Activated naive CD8-positive, alpha-beta T cell treated with anti-CD3 and anti-CD28 coated beads for 36 hours (primary cell): ENCODE results near the gene CALN1. TPM values are rescaled to one million over a fixed set of nuclear protein-coding genes. Genes with fewer than 3 reads are reported as not detected.
"Not testable (repeated sequence)": the region's sequence is repeated elsewhere in the genome, so short reads cannot be mapped to it uniquely, and the experiment has no call there.

Experiments
- DNase-seq: peaks from one replicate; pipeline ENCODE4 v3.0.0; 2021
- H3K27ac Mint-ChIP-seq: one replicate; pipeline ENCODE4 v1.8.0; 2022; ENCODE audit warnings: mild to moderate bottlenecking, moderate library complexity, mixed read lengths
- H3K27me3 Mint-ChIP-seq: one replicate; pipeline ENCODE4 v1.8.0; 2022; ENCODE audit warnings: mild to moderate bottlenecking, mixed read lengths
- H3K36me3 Mint-ChIP-seq: one replicate; pipeline ENCODE4 v1.8.0; 2021; ENCODE audit warnings: mild to moderate bottlenecking, mixed read lengths
- H3K4me1 Mint-ChIP-seq: one replicate; pipeline ENCODE4 v1.8.0; 2021; ENCODE audit warnings: mixed read lengths
- H3K4me3 Mint-ChIP-seq: one replicate; pipeline ENCODE4 v1.8.0; 2022; ENCODE audit warnings: mild to moderate bottlenecking, moderate library complexity, mixed read lengths
- H3K9me3 Mint-ChIP-seq: one replicate; pipeline ENCODE4 v1.8.0; 2022; ENCODE audit warnings: mixed read lengths
- total RNA-seq, 2 experiments: library from RNA; stranded (reverse); gene quantifications; one replicate each; pipeline ENCODE4 v1.2.3, GENCODE V29; 2021

The CALN1 gene
- total RNA-seq: not detected

- not testable (repeated sequence) for H3K9me3 Mint-ChIP-seq, H3K4me3 Mint-ChIP-seq, H3K36me3 Mint-ChIP-seq, H3K27me3 Mint-ChIP-seq, H3K4me1 Mint-ChIP-seq, H3K27ac Mint-ChIP-seq, DNase-seq
These were observed at the start of gene CALN1 for GRCh38 chr7:72412121-72412618. CALN1 (minus strand) TSS chr7:72412338.

- Mint-ChIP-seq H3K27me3 (no peaks in the 10 kb centered on the region), H3K4me3 (no peak overlapping the region), H3K9me3 (peaks cover 1% of the 10 kb centered on the region), H3K36me3 (no peaks in the 10 kb centered on the region), H3K4me1 (no peaks in the 10 kb centered on the region), H3K27ac (no peak overlapping the region)
- DNase-seq: no peak
These were observed 41.3 kb upstream of the CALN1 start for GRCh38 chr7:72453471-72453870.

DNA sequence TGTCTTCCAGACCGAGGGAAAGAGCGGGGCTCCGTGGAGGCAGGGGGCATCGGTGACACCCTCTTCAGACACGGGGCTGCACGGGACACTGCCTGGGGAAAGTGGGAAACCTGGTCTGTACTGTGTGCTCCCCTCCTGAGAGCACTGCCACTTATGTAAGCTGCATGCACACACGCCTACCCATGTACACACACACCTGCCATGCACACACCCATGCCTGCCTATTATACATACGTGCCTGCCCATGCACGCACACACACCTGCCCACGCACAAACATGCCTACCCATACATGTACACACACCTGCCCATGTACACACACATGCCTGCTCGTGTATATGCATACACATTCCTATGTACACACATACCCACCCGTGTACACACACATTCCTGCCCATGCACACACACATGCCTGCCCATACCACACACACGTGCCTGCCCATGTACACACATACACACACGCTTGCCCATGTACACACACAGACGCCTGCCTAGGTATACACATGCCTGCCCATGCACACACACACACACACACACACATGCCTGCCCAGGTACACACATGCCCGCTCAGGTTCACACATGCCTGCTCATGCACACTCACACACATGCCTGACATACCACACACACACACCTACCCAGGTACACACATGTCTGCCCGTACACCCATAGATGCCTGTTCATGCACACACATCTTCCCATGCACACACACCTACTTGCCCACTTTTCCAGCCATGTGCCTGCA, 35.5 kb upstream of the CALN1 start:
- no peaks in the 10 kb centered on the region for H3K36me3 Mint-ChIP-seq

DNA sequence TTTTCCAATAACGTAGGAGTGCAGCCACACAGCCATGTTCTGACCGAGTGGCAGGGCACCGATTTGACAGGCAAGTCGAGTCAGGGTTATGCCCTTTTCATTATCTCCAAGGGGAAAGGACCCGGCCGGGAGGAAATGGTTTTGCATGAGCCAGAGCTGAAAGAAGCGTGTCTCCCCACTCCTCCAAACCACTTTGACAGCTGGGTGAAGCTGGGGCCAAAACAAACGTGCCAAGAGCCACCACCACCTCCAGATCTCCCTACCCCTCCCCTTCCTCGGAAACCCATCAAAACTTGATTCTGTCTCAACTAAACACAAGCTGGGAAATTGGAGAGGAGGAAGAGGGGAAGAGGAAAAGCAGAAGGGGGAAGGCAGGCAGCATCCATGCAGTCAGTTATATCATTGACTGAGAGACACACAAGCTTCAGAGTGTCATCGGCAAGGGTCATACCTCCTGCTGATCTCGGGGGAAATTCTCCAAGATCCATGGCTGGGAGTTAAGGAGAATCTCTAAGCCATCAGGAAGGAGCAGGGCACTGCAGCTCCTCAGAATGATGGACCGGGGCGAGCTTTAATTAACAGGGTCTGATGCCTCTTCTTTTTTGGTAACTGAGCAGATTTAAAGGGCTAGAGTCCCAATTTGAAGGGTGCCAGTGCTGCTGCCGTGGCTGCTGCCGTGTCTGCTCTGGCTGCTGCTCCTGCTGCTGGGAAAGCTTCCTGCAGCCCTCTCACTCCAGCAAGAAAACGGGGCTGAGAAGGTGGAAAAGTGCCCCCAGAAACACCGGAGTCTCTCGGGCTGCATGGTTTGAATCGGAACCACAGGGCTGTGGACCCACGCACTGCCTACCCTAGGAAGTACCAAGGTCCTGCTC, 34.7 kb upstream of the CALN1 start:
- Mint-ChIP-seq H3K27me3 (peaks cover 6% of the 10 kb centered on the region), H3K9me3 (no peaks in the 10 kb centered on the region), H3K4me1 (no peaks in the 10 kb centered on the region), H3K36me3 (no peaks in the 10 kb centered on the region), H3K4me3 (no peak overlapping the region), H3K27ac (no peak overlapping the region)
- DNase-seq: no peak

More for the DNA sequence above, 35.5 kb upstream of the CALN1 start:
- Mint-ChIP-seq H3K27me3 (peaks cover 6% of the 10 kb centered on the region), H3K27ac (no peak overlapping the region), H3K4me3 (no peak overlapping the region), H3K9me3 (no peaks in the 10 kb centered on the region), H3K4me1 (no peaks in the 10 kb centered on the region)
- DNase-seq: no peak

DNA sequence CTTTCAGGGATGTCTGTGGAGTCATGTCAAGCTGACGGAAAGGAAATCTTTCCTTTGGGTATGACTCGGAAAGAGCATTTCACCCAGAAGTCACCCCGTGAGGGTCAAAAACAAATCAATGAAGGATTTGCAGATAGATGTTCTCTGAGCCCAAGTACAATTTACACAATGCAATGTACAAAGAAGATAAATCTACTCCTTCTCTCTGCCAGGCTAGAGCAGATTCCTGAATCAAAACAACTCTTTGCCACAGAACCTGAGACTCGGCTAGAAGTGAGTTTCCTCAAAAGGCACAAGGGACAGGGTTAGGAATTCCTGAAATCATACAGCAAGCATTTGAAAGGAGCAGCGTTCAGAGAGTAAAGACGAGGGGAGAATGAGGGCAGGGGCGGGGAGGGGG, 34.0 kb upstream of the CALN1 start:
- no peaks in the 10 kb centered on the region for H3K4me1 Mint-ChIP-seq
- H3K36me3 Mint-ChIP-seq: no peaks in the 10 kb centered on the region
- H3K4me3 Mint-ChIP-seq: no peak overlapping the region
- H3K27me3 Mint-ChIP-seq: peaks cover 6% of the 10 kb centered on the region
- no peak for DNase-seq
- H3K9me3 Mint-ChIP-seq: no peaks in the 10 kb centered on the region
- H3K27ac Mint-ChIP-seq: no peak overlapping the region

DNA sequence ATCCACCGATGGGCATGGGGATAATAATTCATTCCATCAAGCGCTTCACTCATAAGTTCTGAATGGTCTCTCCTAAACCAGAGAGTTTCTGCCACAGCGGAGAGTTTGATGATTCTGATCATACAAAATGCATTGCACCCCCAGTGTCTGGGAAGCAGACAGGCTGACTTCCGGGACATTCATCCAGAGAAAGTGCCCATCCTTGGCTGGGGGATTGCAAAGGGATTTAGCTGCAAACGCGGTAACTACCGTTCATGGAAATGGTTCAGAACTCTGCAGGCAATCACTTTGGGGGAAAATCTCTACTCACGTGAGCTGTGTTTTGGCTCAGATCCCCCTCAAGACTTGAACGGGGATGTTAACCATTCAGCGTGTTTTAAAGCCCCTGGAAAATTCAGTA, 33.4 kb upstream of the CALN1 start:
- H3K4me3 Mint-ChIP-seq: no peak overlapping the region
- peaks cover 6% of the 10 kb centered on the region for H3K27me3 Mint-ChIP-seq
- H3K9me3 Mint-ChIP-seq: no peaks in the 10 kb centered on the region
- no peaks in the 10 kb centered on the region for H3K4me1 Mint-ChIP-seq
- no peak for DNase-seq
- no peaks in the 10 kb centered on the region for H3K36me3 Mint-ChIP-seq
- no peak overlapping the region for H3K27ac Mint-ChIP-seq

- Mint-ChIP-seq H3K27ac (no peak overlapping the region), H3K36me3 (no peaks in the 10 kb centered on the region), H3K4me3 (no peak overlapping the region), H3K4me1 (no peaks in the 10 kb centered on the region), H3K27me3 (peaks cover 6% of the 10 kb centered on the region), H3K9me3 (no peaks in the 10 kb centered on the region)
- no peak for DNase-seq
These were observed 32.9 kb upstream of the CALN1 start for GRCh38 chr7:72445075-72445474.

- H3K27ac Mint-ChIP-seq: no peak overlapping the region
- no peaks in the 10 kb centered on the region for H3K9me3 Mint-ChIP-seq
- no peak for DNase-seq
- H3K36me3 Mint-ChIP-seq: no peaks in the 10 kb centered on the region
- no peak overlapping the region for H3K4me3 Mint-ChIP-seq
- H3K4me1 Mint-ChIP-seq: no peaks in the 10 kb centered on the region
- peaks cover 6% of the 10 kb centered on the region for H3K27me3 Mint-ChIP-seq
These were observed 32.1 kb upstream of the CALN1 start for GRCh38 chr7:72444026-72444776.

DNA sequence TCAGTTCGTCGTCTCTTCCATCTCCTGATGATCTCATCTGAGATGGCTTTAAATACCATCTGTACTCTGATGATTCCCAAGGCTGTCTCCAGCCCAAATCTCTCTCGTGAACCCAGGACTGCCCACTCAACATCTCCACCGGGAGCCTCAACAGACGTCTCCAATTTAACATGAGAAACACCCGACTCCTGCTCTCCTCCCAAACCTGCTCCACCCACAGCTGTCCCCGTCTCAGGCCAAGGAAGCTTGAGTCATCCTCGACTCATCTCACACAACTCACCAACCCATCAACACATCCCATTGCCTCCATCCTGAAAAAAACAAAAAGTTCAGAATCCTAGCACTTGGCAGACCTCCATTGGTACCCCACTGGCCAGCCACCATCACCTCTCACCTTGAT, 29.7 kb upstream of the CALN1 start:
- Mint-ChIP-seq H3K36me3 (no peaks in the 10 kb centered on the region), H3K4me3 (no peak overlapping the region), H3K4me1 (no peaks in the 10 kb centered on the region), H3K27ac (no peak overlapping the region), H3K27me3 (peaks cover 6% of the 10 kb centered on the region), H3K9me3 (no peaks in the 10 kb centered on the region)
- no peak for DNase-seq

- Mint-ChIP-seq H3K4me3 (no peak overlapping the region), H3K27me3 (no peaks in the 10 kb centered on the region), H3K4me1 (no peaks in the 10 kb centered on the region), H3K9me3 (no peaks in the 10 kb centered on the region), H3K27ac (no peak overlapping the region), H3K36me3 (no peaks in the 10 kb centered on the region)
- DNase-seq: no peak
These were observed 26.4 kb upstream of the CALN1 start for GRCh38 chr7:72438491-72438890.

- H3K4me3 Mint-ChIP-seq: no peak overlapping the region
- H3K36me3 Mint-ChIP-seq: no peaks in the 10 kb centered on the region
- H3K9me3 Mint-ChIP-seq: no peaks in the 10 kb centered on the region
- DNase-seq: no peak
- H3K27ac Mint-ChIP-seq: no peak overlapping the region
- no peaks in the 10 kb centered on the region for H3K27me3 Mint-ChIP-seq
- no peaks in the 10 kb centered on the region for H3K4me1 Mint-ChIP-seq
These were observed 25.5 kb upstream of the CALN1 start for GRCh38 chr7:72437610-72438009.

- DNase-seq: no peak
- Mint-ChIP-seq H3K27ac (no peak overlapping the region), H3K4me1 (no peaks in the 10 kb centered on the region), H3K4me3 (no peak overlapping the region), H3K9me3 (no peaks in the 10 kb centered on the region), H3K36me3 (no peaks in the 10 kb centered on the region), H3K27me3 (no peaks in the 10 kb centered on the region)
These were observed 25.0 kb upstream of the CALN1 start for GRCh38 chr7:72437061-72437585.

DNA sequence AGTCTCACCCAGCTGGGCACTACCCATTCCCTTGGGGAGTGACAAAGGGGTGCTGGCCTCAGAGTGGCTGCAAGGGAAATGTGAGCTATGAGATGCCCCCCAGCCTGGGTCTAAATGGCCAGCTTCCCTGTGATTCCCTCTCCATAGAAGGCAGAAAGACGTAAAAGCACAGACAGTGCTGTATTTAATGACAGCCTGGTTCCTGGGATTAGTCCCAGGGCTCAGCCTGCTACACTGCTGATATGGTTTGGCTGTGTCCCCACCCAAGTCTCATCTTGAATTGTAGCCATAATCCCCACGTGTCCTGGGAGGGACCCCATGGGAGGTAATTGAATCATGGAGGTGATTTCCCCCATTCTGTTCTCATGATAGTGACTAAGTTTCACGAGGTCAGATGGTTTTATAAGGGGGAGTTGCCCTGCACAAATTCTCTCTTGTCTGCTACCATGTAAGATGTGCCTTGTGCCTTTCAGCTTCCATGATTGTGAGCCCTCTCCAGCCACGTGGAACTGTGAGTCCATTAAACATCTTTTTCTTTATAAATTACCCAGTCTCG, 23.9 kb upstream of the CALN1 start:
- DNase-seq: no peak
- Mint-ChIP-seq H3K36me3 (no peaks in the 10 kb centered on the region), H3K27me3 (no peaks in the 10 kb centered on the region), H3K4me3 (no peak overlapping the region), H3K9me3 (no peaks in the 10 kb centered on the region), H3K27ac (no peak overlapping the region), H3K4me1 (no peaks in the 10 kb centered on the region)

DNA sequence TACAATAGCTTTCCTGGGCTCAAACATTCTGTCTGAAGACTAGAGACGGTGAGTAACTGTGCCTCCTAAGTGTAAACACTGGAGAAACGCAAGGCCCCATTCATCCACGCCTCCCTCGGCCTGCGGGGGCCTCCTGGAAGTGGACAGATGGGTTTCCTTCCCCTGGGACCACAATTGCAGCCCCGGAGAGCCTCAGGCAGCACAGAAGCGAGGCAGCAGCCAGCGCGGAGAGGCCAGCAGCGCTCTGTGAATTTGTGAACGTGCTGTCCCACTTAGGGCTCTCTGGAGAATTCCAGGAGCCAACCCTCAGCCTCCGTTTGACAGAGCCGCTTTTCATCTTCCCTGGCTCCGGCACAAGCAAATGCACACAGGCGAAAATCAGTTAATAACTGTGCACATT, 23.2 kb upstream of the CALN1 start:
- Mint-ChIP-seq H3K27ac (no peak overlapping the region), H3K9me3 (no peaks in the 10 kb centered on the region), H3K4me3 (no peak overlapping the region), H3K36me3 (no peaks in the 10 kb centered on the region), H3K27me3 (no peaks in the 10 kb centered on the region), H3K4me1 (no peaks in the 10 kb centered on the region)
- DNase-seq: no peak

- Mint-ChIP-seq H3K9me3 (no peaks in the 10 kb centered on the region), H3K4me1 (no peaks in the 10 kb centered on the region), H3K4me3 (no peak overlapping the region), H3K27ac (no peak overlapping the region), H3K27me3 (no peaks in the 10 kb centered on the region), H3K36me3 (no peaks in the 10 kb centered on the region)
- no peak for DNase-seq
These were observed 18.4 kb upstream of the CALN1 start for GRCh38 chr7:72430531-72430930.
